GM19467 (cell line): Measurements from ENCODE around the gene PNPLA1.

Experiments used
- ATAC-seq: cut with Tn5 transposase; IDR thresholded peaks from one replicate; pipeline ENCODE4 v1.9.1; 2021; ENCODE audit warnings: mild to moderate bottlenecking, moderate library complexity; ENCODE audit not compliant: unreplicated experiment

The PNPLA1 gene, protein sequence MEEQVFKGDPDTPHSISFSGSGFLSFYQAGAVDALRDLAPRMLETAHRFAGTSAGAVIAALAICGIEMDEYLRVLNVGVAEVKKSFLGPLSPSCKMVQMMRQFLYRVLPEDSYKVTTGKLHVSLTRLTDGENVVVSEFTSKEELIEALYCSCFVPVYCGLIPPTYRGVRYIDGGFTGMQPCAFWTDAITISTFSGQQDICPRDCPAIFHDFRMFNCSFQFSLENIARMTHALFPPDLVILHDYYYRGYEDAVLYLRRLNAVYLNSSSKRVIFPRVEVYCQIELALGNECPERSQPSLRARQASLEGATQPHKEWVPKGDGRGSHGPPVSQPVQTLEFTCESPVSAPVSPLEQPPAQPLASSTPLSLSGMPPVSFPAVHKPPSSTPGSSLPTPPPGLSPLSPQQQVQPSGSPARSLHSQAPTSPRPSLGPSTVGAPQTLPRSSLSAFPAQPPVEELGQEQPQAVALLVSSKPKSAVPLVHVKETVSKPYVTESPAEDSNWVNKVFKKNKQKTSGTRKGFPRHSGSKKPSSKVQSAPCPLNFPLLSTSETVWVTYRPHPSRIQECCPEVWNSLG

GRCh38 chr6:36269834-36270705 is at the start of gene PNPLA1:
PNPLA1 (plus strand) TSS chr6:36270060; CDS start chr6:36270460, 400 bp downstream.
- ATAC-seq = no peak

GRCh38 chr6:36220226-36220625 is 49.6 kb upstream of the PNPLA1 start:
- ATAC-seq = no peak

- ATAC-seq = no peak
Observed at GRCh38 chr6:36221674-36222073, 48.2 kb upstream of the PNPLA1 start.

DNA sequence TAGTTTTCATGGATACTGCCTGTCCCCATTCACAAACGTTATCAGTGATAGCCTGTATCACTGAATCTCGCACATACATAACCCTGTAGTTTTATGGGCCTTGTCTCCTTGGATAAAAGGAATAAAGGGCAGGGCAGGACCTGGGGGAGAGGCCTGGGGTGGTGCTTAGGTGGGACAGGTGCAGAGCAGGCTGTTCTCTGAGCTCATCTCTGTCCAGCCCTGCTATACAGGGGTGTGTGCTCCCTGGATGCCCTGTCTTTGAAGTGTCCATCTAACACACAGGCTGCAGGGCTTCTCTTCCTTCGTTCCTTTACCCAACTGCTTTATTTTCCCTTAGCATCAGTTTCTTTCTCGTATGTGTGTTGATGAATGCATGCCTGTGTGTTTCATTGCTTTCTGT is 46.9 kb upstream of the PNPLA1 start:
- no peak for ATAC-seq

GRCh38 chr6:36223706-36224105 is 46.2 kb upstream of the PNPLA1 start:
- ATAC-seq = no peak

- no peak for ATAC-seq
Observed at GRCh38 chr6:36224918-36225461, 44.9 kb upstream of the PNPLA1 start.

DNA sequence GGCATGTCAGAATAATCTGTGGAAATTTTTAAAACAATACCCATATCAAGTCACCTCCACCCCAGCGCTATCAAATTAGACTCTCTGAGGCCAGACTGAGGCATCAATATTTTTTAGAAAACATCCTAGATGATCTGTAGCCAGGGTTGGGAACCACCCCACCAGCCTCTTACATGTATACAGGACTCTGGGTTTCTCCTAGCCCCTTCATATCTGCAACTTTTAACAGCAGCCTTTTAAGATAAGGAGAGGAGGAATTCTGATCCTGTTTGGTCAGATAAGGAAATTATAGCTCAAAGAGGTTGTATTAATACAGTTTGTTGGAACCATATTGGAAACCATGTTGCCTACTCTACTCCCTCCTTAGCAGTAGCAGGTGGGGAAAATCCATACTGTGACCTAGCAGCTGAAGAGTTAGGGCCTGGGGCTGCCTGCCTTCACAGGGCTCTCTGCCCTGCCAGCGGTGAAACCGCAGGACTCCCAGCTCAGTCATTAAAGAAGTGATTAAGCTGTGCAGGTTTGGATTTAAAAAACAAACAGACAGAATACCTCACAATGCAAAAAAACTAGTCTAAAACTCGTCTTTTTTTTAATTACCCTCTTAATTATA is 43.3 kb upstream of the PNPLA1 start:
- no peak for ATAC-seq

GRCh38 chr6:36227379-36228228 is 42.3 kb upstream of the PNPLA1 start:
- no peak for ATAC-seq

DNA sequence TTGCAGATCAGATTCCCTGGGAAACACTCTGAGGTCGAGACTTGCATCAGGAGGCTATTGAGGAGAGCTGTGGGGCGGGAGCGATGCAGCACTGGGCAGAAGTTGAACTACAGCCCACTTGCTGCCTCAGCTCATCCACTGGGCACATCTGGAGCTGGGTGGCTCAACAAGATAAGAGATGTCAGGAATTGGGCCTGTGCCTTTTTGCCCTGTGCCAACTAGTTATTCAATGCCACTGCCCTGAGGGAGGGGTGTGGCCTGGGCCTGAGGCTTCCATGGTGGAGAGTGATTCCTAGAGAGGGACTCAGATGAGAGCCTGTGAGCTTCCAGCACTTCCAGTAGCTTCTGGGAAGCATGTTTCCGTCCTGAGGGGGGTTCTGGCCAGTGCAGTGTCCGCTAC is 40.6 kb upstream of the PNPLA1 start:
- no peak for ATAC-seq

GRCh38 chr6:36230371-36230770 is 39.5 kb upstream of the PNPLA1 start:
- ATAC-seq = no peak

- no peak for ATAC-seq
Observed at GRCh38 chr6:36232172-36232571, 37.7 kb upstream of the PNPLA1 start.

DNA sequence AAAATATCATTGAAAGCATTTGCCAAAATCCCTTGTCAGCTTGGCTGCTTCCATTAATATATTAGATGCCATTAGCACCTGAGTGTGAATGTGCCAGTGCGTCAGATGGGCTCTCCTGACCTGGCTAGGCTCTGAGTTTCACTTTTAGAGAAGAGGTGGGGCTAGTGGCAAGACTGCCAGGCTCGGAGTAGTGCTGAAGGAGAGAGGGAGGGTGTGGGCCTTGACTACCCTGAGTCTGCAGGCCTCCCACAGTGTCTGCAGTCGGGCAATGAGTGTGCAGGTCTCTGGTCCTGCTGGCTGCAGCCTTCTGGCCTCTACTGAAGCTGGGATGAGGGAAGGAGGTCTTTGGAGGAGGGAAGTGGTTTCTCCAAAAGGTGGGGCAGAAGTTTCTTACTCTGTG is 34.6 kb upstream of the PNPLA1 start:
- ATAC-seq = no peak

DNA sequence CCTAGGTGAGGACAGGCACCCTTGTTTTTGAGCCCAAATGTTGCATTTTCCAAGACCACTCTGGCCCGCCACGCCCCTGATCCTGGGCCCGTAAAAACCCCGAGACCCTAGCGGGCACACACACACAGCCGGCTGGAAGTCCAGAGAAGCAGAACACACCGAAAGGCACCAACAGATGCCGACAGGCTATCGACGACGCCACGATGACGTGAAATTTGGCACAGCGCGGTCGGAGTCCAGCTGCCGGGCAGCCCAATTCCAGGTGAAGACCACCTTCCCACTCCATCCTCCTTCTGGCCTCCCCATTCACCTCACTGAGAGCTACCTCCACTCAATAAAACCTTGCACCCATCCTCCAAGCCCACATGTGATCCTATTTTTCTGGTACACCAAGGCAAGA is 34.0 kb upstream of the PNPLA1 start:
- no peak for ATAC-seq

GRCh38 chr6:36239774-36240173 is 30.1 kb upstream of the PNPLA1 start:
- no peak for ATAC-seq

GRCh38 chr6:36241728-36242127 is 28.1 kb upstream of the PNPLA1 start:
- no peak for ATAC-seq

DNA sequence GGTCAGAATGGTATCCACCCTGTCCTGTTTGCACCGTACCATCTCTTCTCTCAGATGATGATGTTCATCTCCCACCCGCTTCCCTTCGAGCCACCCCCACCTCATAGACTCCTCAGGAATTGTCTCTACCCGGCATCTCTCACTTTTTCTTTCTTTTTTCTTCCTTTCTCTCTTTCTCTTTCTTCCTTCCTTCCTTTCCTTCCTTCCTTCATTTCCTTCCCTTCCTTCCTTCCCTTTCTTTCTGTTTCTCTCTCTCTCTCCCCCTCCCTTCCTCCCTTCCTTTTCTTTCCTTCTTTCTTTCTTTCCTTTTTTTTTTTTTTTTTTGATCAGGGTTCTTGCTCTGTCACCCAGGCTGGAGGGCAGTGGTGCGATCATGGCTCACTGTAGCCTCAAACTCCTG is 27.7 kb upstream of the PNPLA1 start:
- ATAC-seq = no peak

DNA sequence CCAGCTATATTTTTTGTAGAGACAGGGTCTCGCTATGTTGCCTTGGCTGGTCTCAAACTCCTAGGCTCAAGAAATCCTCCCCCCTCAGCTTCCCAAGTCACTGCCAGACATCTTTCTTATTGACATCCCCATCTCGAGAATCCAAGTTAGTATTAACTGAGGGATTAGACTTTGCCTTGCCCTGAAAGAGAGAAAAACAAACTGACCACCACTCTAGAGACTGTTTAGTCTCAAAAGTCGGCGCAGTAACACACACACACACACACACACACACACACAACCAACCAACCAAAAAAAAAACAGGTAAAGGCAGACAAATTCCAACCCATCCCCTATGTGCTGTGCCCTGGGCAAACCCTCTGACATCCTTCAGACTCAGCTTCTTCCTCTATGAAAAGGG is 27.2 kb upstream of the PNPLA1 start:
- no peak for ATAC-seq

DNA sequence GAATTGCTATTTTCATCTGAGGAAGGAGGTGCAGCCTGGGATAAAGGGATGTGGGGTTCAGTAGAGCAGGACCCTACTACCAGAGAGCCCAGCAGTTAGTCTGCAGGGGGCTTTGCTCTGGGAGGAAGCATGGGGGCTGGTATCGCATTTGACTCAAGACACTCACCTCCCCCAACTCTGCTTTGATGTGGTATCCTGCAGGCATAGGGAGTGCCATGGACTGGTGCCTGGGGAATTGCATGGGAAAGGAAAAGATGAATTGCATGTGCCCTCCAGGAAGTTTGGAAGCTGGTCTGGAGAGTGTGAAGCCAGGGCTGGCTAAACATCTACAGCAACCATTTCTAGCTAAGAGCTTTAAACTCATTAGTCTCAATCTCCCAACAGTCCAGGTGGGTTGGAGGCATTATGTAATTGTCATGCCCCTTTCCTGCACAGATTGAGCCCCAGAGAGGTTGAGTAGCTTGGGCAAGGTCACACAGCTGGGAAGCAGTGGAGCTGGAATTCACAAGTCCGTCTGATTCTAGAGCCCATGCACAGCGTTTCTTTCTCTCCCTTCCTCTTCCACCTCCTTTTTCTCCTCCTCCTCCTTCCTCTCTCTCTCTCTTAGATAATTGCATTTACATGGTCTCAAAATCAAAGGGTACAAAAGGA is 26.2 kb upstream of the PNPLA1 start:
- ATAC-seq = no peak

GRCh38 chr6:36244641-36245280 is 25.1 kb upstream of the PNPLA1 start:
- ATAC-seq = no peak
